GM12892 (cell line): Measurements from ENCODE around the gene PARP1.

Source experiments
- POLR2A ChIP-seq: IDR thresholded peaks from 2 replicates; pipeline ENCODE4 v1.6.1; 2011; ENCODE audit warnings: low read depth, low read length, control low read depth
- TAF1 ChIP-seq: IDR thresholded peaks from 2 replicates; pipeline ENCODE4 v1.6.1; 2011; ENCODE audit warnings: low read depth, mild to moderate bottlenecking, control low read depth, low read length, borderline replicate concordance

DNA sequence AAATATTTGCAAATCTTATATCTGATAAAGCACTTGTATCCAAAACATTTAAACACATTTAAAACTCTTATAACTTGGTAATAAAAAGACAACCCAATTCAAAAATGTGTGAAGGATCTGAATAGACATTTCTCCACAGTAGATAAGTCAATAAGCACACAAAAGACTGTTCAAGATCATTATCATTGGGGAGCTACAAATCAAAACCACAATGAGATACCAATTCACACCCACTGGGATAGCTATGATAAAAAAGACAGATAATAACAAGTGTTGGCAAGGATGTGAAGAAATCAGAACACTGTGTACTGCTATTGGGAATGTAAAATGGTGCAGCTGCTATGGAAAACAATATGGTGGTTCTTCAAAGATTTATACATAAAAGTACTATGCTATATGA is 93.8 kb downstream of the PARP1 start:
- no peak for TF ChIP-seq POLR2A
- TF ChIP-seq TAF1 = no peak
